ENCODE measurements around the gene PRRC2C.

DNA sequence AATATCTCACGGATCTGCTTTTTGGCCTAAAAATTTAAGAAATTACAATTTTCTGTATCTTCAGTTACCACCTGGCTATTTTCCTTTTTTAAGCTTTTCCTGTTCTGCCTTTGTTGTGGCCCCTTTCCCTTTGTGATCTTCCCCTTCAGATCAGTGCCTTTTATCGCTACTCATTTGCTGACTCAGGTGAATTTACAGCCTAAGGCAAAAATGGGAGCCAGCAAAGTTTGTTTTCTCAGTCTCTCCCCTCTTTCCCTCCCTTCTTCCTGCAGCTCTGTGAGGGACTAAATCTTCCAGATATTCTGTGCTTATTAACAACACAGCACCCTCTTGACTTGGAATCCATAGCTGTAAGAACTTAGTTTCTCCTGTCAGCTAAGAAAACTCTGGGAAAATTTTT lies 5.3 kb upstream of the PRRC2C start:
- TF ChIP-seq CTCF (IDR thresholded peaks at IDR 0.05) (no peak), POLR2A (IDR thresholded peaks at IDR 0.05) (no peak)

Data from testis (tissue), 2 donors.